Mesenchymal stem cell (in vitro differentiated cells and primary cell): ENCODE results near the gene SLN.

Source experiments
- DNase-seq: peaks from one replicate; pipeline ENCODE4 v3.0.0-alpha.2; 2013
- H2AFZ ChIP-seq: one replicate; pipeline ENCODE4 v1.6.1; 2013; ENCODE audit warnings: low read depth, mild to moderate bottlenecking, control low read depth, inconsistent platforms, low read length, moderate library complexity
- H2AK5ac ChIP-seq: 2 replicates; pipeline ENCODE4 v1.6.1; 2013; ENCODE audit warnings: low read length, moderate library complexity, mild to moderate bottlenecking, inconsistent platforms; ENCODE audit not compliant: severe bottlenecking
- H2BK120ac ChIP-seq: one replicate; pipeline ENCODE4 v1.6.1; 2013; ENCODE audit warnings: low read depth, mild to moderate bottlenecking, inconsistent platforms, low read length, moderate library complexity
- H2BK12ac ChIP-seq, 2 experiments: one replicate each; pipeline ENCODE4 v1.6.1; 2013; ENCODE audit warnings: inconsistent platforms in 2 of 2, low read length in 2 of 2, mild to moderate bottlenecking in 2 of 2, moderate library complexity in 2 of 2, control low read depth in 1 of 2
- H2BK15ac ChIP-seq: one replicate; pipeline ENCODE4 v1.6.1; 2013; ENCODE audit warnings: mild to moderate bottlenecking, low read depth, inconsistent platforms; ENCODE audit not compliant: poor library complexity, severe bottlenecking
- H2BK5ac ChIP-seq: 2 replicates; pipeline ENCODE4 v1.6.1; 2013; ENCODE audit warnings: low read depth, mild to moderate bottlenecking, low read length, control low read depth, inconsistent platforms; ENCODE audit not compliant: poor library complexity, severe bottlenecking
- H3K14ac ChIP-seq, 2 experiments: one replicate each; pipeline ENCODE4 v1.6.1; 2013; ENCODE audit warnings: inconsistent platforms in 2 of 2, low read length in 2 of 2, control low read depth in 1 of 2, mild to moderate bottlenecking in 1 of 2, moderate library complexity in 1 of 2
- H3K18ac ChIP-seq, 2 experiments: one replicate each; pipeline ENCODE4 v1.6.1; 2013; ENCODE audit warnings: inconsistent platforms in 2 of 2, low read length in 2 of 2, control low read depth in 1 of 2, low read depth in 1 of 2, mild to moderate bottlenecking in 1 of 2
- H3K23ac ChIP-seq, 2 experiments: one replicate each; pipeline ENCODE4 v1.6.1; 2013; ENCODE audit warnings: inconsistent platforms in 2 of 2, low read length in 2 of 2, mild to moderate bottlenecking in 2 of 2, moderate library complexity in 2 of 2, control low read depth in 1 of 2
- H3K27ac ChIP-seq: 2 replicates; pipeline ENCODE4 v1.5.1; 2013; ENCODE audit warnings: mild to moderate bottlenecking, moderate library complexity, low read length, control low read depth, inconsistent platforms; ENCODE audit not compliant: poor library complexity, severe bottlenecking
- H3K27me3 ChIP-seq, 2 experiments: 2 replicates each; pipeline versions ENCODE4 v1.6.1 to v1.7.0; 2013; ENCODE audit warnings: low read length in 2 of 2, mild to moderate bottlenecking in 2 of 2, moderate library complexity in 2 of 2, control low read depth in 1 of 2, inconsistent platforms in 1 of 2; ENCODE audit not compliant: control insufficient read depth in 1 of 2, insufficient read depth in 1 of 2
- H3K36me3 ChIP-seq, 2 experiments: 2 replicates each; pipeline versions ENCODE4 v1.6.1 to v1.7.0; 2013; ENCODE audit warnings: low read length in 2 of 2, control low read depth in 1 of 2, inconsistent platforms in 1 of 2, low read depth in 1 of 2, mild to moderate bottlenecking in 1 of 2; ENCODE audit not compliant: insufficient read depth in 2 of 2, control insufficient read depth in 1 of 2
- H3K4ac ChIP-seq, 2 experiments: one replicate each; pipeline ENCODE4 v1.6.1; 2013; ENCODE audit warnings: inconsistent platforms in 2 of 2, low read length in 2 of 2, mild to moderate bottlenecking in 2 of 2, moderate library complexity in 2 of 2, control low read depth in 1 of 2, low read depth in 1 of 2
- H3K4me1 ChIP-seq: 2 replicates; pipeline ENCODE4 v1.6.1; 2013; ENCODE audit warnings: low read depth, low read length, control low read depth; ENCODE audit not compliant: control insufficient read depth, insufficient read depth
- H3K4me2 ChIP-seq: 2 replicates; pipeline ENCODE4 v1.6.1; 2013; ENCODE audit warnings: low read length, mild to moderate bottlenecking, inconsistent platforms; ENCODE audit not compliant: poor library complexity, severe bottlenecking
- H3K4me3 ChIP-seq, 2 experiments: 2 replicates each; pipeline versions ENCODE4 v1.5.1 to v1.7.0; 2013; ENCODE audit warnings: low read length in 2 of 2, mild to moderate bottlenecking in 2 of 2, control low read depth in 1 of 2, low read depth in 1 of 2; ENCODE audit not compliant: insufficient read depth in 1 of 2
- H3K79me1 ChIP-seq: replicated peaks from 2 replicates; pipeline ENCODE4 v1.6.1; 2013; ENCODE audit warnings: mild to moderate bottlenecking, control low read depth, low read length, inconsistent platforms; ENCODE audit not compliant: poor library complexity, severe bottlenecking
- H3K9ac ChIP-seq: 2 replicates; pipeline ENCODE4 v1.7.0; 2013; ENCODE audit warnings: mild to moderate bottlenecking, low read length, moderate library complexity
- H3K9me3 ChIP-seq: 2 replicates; pipeline ENCODE4 v1.7.0; 2013; ENCODE audit warnings: mild to moderate bottlenecking, low read length; ENCODE audit not compliant: control insufficient read depth
- H4K8ac ChIP-seq: one replicate; pipeline ENCODE4 v1.6.1; 2013; ENCODE audit warnings: inconsistent platforms, mild to moderate bottlenecking, low read length, moderate library complexity
- H4K91ac ChIP-seq: one replicate; pipeline ENCODE4 v1.6.1; 2013; ENCODE audit warnings: mild to moderate bottlenecking, low read length, inconsistent platforms
- WGBS: methylation state at CpG from one replicate; pipeline ENCODE4 v1.1.7; 2013; ENCODE audit warnings: mixed read lengths; 5-methylcytosine and 5-hydroxymethylcytosine counted together

The SLN gene

DNA sequence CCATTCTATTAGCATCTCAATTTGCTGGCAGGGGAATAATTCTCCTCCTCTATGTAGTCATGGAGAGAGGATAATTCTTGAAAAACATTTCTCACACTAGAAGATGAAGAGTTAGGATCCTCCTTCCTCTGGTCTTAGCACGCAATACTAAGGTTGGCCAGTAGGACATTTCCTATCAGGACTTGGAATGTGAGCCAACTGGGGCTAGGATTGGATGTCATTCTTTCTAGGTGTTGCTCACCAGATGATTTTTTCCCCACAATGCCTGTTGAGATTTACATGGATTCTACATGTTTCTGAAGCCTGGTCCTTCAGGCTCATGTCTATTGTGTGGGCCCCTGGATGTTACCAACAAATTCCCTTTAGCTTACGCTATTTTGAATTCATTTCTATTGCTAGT, 28.0 kb downstream of the SLN start:
- H3K23ac ChIP-seq = no peak overlapping the region

DNA sequence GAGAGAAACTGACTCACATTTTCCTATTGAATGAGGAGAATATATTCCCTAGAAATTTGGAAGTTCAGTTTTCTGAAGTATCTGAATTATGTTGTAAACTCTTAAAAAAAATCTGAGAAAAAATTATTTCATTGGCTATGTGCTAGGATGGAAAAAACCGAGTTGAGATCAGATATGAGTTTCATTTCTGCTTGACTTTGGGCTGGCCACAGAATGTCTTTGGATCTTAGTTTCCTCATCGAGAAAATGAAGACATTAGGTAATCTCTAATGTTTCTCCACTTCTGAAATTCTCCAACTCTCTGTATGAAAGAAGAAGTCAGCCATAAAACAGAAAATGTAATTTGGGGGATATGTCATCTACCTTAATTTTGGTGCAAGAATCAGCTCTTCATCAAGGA, 28.8 kb downstream of the SLN start:
- WGBS = 67% methylated on average over 1 of the region's 2 CpGs
- H2AK5ac ChIP-seq = no peak overlapping the region
- H3K4me1 ChIP-seq = no peaks in the 10 kb centered on the region
- H4K8ac ChIP-seq = no peak overlapping the region
- no peak for DNase-seq
- H3K9me3 ChIP-seq = no peaks in the 10 kb centered on the region
- H2BK120ac ChIP-seq = no peak overlapping the region
- H3K36me3 ChIP-seq = no peaks in the 10 kb centered on the region
- no peak overlapping the region for H4K91ac ChIP-seq
- H3K79me1 ChIP-seq = no peaks in the 10 kb centered on the region
- no peak overlapping the region for H2BK15ac ChIP-seq
- no peaks in the 10 kb centered on the region for H3K27me3 ChIP-seq
- no peak overlapping the region for H3K9ac ChIP-seq
- H3K14ac ChIP-seq = no peak overlapping the region
- H3K4me2 ChIP-seq = no peak overlapping the region
- no peak overlapping the region for H2BK5ac ChIP-seq
- no peak overlapping the region for H3K23ac ChIP-seq
- H3K18ac ChIP-seq = no peak overlapping the region
- H2AFZ ChIP-seq = no peak overlapping the region
- H3K4me3 ChIP-seq = no peak overlapping the region
- H3K27ac ChIP-seq = no peak overlapping the region
- no peak overlapping the region for H3K4ac ChIP-seq
- no peak overlapping the region for H2BK12ac ChIP-seq

More for the DNA sequence above, 28.0 kb downstream of the SLN start:
- Histone ChIP-seq H2BK15ac (no peak overlapping the region), H4K8ac (no peak overlapping the region), H3K9ac (no peak overlapping the region), H2AK5ac (no peak overlapping the region), H3K4me2 (no peak overlapping the region), H3K4me3 (no peak overlapping the region), H3K36me3 (no peaks in the 10 kb centered on the region), H4K91ac (no peak overlapping the region), H3K14ac (no peak overlapping the region), H3K4ac (no peak overlapping the region), H3K79me1 (no peaks in the 10 kb centered on the region), H3K27me3 (no peaks in the 10 kb centered on the region), H2BK12ac (no peak overlapping the region), H3K4me1 (no peaks in the 10 kb centered on the region), H3K18ac (no peak overlapping the region), H3K27ac (no peak overlapping the region), H2BK5ac (no peak overlapping the region), H3K9me3 (no peaks in the 10 kb centered on the region), H2BK120ac (no peak overlapping the region), H2AFZ (no peak overlapping the region)
- 79% methylated on average over 2 of the region's 2 CpGs for WGBS
- no peak for DNase-seq

DNA sequence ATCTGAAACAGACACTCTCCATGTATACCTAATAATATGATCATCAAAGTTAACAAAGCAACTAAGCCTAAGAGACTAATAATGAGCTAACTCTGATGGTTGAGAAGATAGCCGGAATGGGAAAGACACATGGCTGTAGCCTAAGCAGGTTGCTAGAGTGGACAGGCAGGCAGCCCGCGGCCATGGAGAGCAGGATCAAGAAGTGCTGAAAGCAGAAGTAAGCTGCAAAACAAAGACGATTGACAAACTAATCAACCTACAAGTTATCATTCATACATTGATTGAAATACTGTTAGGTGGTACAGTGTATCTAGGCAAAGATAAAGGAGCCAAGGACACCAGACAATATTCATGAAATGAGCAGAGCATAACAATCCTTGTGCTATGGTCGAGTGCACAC, 29.3 kb downstream of the SLN start:
- no peak overlapping the region for H3K9ac ChIP-seq
- H3K14ac ChIP-seq = no peak overlapping the region
- H3K23ac ChIP-seq = no peak overlapping the region
- no peaks in the 10 kb centered on the region for H3K4me1 ChIP-seq
- DNase-seq = no peak
- H3K79me1 ChIP-seq = no peaks in the 10 kb centered on the region
- H4K8ac ChIP-seq = no peak overlapping the region
- H3K36me3 ChIP-seq = no peaks in the 10 kb centered on the region
- H2BK15ac ChIP-seq = no peak overlapping the region
- H2BK5ac ChIP-seq = no peak overlapping the region
- H2AK5ac ChIP-seq = no peak overlapping the region
- no peak overlapping the region for H3K4me3 ChIP-seq
- no peaks in the 10 kb centered on the region for H3K27me3 ChIP-seq
- no peak overlapping the region for H3K4ac ChIP-seq
- no peak overlapping the region for H2BK120ac ChIP-seq
- no peaks in the 10 kb centered on the region for H3K9me3 ChIP-seq
- 90% methylated on average over 3 of the region's 5 CpGs for WGBS
- H2BK12ac ChIP-seq = no peak overlapping the region
- H3K27ac ChIP-seq = no peak overlapping the region
- H3K18ac ChIP-seq = no peak overlapping the region
- H3K4me2 ChIP-seq = no peak overlapping the region
- H2AFZ ChIP-seq = no peak overlapping the region
- H4K91ac ChIP-seq = no peak overlapping the region

DNA sequence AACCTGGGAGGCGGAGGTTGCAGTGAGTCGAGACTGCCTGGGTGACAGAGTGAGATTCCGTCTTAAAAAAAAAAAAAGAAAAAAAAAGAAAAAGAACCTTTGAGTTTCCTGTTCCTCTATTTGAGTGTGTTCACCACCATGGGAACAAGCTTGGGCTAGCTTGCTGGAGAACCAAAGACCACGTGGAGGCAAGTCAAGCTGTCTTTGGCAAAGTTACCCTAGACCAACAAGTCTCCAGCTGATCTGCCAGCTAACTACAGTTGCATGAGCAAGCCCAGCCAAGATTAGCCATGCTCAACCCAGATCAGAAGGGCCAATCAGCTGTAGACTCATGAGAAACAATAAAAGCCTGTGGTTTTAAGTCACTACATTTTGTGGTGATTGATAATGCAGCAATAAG, 29.7 kb downstream of the SLN start:
- Histone ChIP-seq H2BK120ac (no peak overlapping the region), H2BK5ac (no peak overlapping the region), H2BK12ac (no peak overlapping the region), H2AK5ac (no peak overlapping the region), H3K27ac (no peak overlapping the region), H4K8ac (no peak overlapping the region), H3K36me3 (no peaks in the 10 kb centered on the region), H3K14ac (no peak overlapping the region), H2AFZ (no peak overlapping the region), H3K79me1 (no peaks in the 10 kb centered on the region), H3K4me2 (no peak overlapping the region), H3K23ac (no peak overlapping the region), H2BK15ac (no peak overlapping the region), H3K9me3 (no peaks in the 10 kb centered on the region), H3K4me1 (no peaks in the 10 kb centered on the region), H3K18ac (no peak overlapping the region), H3K4me3 (no peak overlapping the region), H4K91ac (no peak overlapping the region), H3K4ac (no peak overlapping the region), H3K27me3 (no peaks in the 10 kb centered on the region), H3K9ac (no peak overlapping the region)
- DNase-seq = no peak
- 75% methylated on average over 4 of the region's 4 CpGs for WGBS
